ENCODE data around the gene TOGARAM1.

DNA sequence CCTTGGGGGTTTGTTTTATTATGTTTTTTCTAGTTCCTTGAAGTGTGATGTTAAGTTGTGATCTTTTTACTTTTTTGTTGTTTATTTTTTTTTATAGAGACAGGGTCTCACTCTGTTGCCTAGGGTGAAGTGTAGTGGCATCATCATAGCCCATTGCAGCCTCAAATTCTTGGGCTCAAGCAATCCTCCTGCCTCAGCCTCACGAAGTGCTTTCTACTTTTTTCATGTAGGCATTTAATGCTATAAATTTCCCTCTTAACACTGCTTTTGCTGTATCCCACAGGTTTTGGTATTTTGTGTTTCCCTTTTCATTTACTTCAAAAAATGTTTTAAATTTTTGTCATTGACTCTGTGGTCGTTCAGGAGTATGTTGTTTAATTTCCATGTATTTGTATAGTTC is 95.4 kb downstream of the TOGARAM1 start:
- TF ChIP-seq EZH2 (IDR thresholded peaks at IDR 0.05; ENCODE audit: low read length, unreplicated experiment) (no peak), CTCF (conservative IDR thresholded peaks at IDR 0.05; ENCODE audit: low read depth, low read length) (no peak)

Data from PC-3 (cell line).